SK-N-SH treated with all-trans-retinoic acid at 6 μM for 48 hours (cell line): ENCODE results near the gene MRPS27.

Experiments
- ARNTL ChIP-seq: fragments of 450-650 bp; formaldehyde crosslinking; IDR thresholded peaks from 2 replicates; pipeline ENCODE4 v1.5.0; 2020; ENCODE audit warnings: low read depth, mild to moderate bottlenecking, moderate library complexity, borderline replicate concordance
- GLIS3 ChIP-seq: fragments of 250-450 bp; sonication (Bioruptor Pico); IDR thresholded peaks from 2 replicates; pipeline ENCODE4 v1.5.0; 2020; ENCODE audit warnings: mild to moderate bottlenecking, moderate library complexity
- OSR1 ChIP-seq: fragments of 250-450 bp; sonication (Bioruptor Pico); IDR thresholded peaks from 2 replicates; pipeline ENCODE4 v1.8.0; 2022; ENCODE audit warnings: moderate library complexity, mild to moderate bottlenecking, inconsistent platforms
- PATZ1 ChIP-seq: fragments of 250-450 bp; sonication (Bioruptor Pico); IDR thresholded peaks from 2 replicates; pipeline ENCODE4 v1.8.0; 2020; ENCODE audit warnings: mild to moderate bottlenecking, moderate library complexity, borderline replicate concordance
- POU6F1 ChIP-seq: fragments of 250-450 bp; sonication (Bioruptor Pico); IDR thresholded peaks from 2 replicates; pipeline ENCODE4 v1.8.0; 2021; ENCODE audit warnings: low read depth, mild to moderate bottlenecking, moderate library complexity, borderline replicate concordance
- PPARA ChIP-seq: fragments of 250-450 bp; sonication (Bioruptor Pico); IDR thresholded peaks from 2 replicates; pipeline ENCODE4 v1.5.0; 2020; ENCODE audit warnings: mild to moderate bottlenecking, borderline replicate concordance
- TOX ChIP-seq: fragments of 250-450 bp; sonication (Bioruptor Pico); IDR thresholded peaks from 2 replicates; pipeline ENCODE4 v1.8.0; 2021; ENCODE audit warnings: mild to moderate bottlenecking, moderate library complexity, borderline replicate concordance
- ZFP30 ChIP-seq: fragments of 450-650 bp; formaldehyde crosslinking; IDR thresholded peaks from 2 replicates; pipeline ENCODE4 v1.5.0; 2022; ENCODE audit warnings: mild to moderate bottlenecking, moderate library complexity
- TF ChIP-seq, protein P1 (sequence below): fragments of 250-450 bp; sonication (Bioruptor Pico); IDR thresholded peaks from 2 replicates; pipeline ENCODE4 v1.5.1; 2020; ENCODE audit warnings: low read depth, mild to moderate bottlenecking, moderate library complexity

- TF ChIP-seq ZFP30 (CRISPR knock-in tag) (no peak), PATZ1 (no peak), GLIS3 (CRISPR knock-in tag) (no peak), ARNTL (CRISPR knock-in tag) (no peak), POU6F1 (CRISPR knock-in tag) (no peak), TOX (CRISPR knock-in tag) (no peak), PPARA (CRISPR knock-in tag) (no peak), OSR1 (CRISPR knock-in tag) (no peak)
- TF ChIP-seq, protein P1, sequence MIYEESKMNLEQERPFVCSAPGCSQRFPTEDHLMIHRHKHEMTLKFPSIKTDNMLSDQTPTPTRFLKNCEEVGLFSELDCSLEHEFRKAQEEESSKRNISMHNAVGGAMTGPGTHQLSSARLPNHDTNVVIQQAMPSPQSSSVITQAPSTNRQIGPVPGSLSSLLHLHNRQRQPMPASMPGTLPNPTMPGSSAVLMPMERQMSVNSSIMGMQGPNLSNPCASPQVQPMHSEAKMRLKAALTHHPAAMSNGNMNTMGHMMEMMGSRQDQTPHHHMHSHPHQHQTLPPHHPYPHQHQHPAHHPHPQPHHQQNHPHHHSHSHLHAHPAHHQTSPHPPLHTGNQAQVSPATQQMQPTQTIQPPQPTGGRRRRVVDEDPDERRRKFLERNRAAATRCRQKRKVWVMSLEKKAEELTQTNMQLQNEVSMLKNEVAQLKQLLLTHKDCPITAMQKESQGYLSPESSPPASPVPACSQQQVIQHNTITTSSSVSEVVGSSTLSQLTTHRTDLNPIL (CRISPR knock-in tag) = no peak
These were observed 78.6 kb downstream of the MRPS27 start for GRCh38 chr5:72241346-72242003.
